NCI-H2227 treated with DMSO at 0.1 percent for 48 hours (cell line): Measurements from ENCODE around the gene RXRG.

ENCODE experiments used
- DNase-seq: peaks from one replicate; lab custom pipeline; 2025; lab: John Stamatoyannopoulos, UW

The RXRG gene

DNA sequence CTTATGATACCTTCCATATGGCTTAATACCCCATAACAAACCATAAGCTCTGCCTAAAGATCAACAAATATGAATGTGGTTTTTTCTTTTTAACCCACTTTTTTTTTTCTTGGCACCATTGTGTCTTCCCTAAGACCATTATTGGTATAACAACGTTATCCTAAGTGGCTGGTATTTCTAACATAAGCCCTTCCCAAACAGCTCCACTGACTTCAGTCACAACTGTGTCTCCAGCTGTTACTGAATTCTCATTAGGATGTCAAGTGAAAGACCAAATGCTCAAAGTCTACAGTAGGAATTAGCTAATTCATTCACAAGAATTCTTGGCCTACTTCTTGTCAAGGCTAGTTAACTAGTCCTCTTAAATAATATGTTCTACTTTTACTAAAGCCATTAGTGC is 4.2 kb upstream of the RXRG start:
- DNase-seq, result no peak

DNA sequence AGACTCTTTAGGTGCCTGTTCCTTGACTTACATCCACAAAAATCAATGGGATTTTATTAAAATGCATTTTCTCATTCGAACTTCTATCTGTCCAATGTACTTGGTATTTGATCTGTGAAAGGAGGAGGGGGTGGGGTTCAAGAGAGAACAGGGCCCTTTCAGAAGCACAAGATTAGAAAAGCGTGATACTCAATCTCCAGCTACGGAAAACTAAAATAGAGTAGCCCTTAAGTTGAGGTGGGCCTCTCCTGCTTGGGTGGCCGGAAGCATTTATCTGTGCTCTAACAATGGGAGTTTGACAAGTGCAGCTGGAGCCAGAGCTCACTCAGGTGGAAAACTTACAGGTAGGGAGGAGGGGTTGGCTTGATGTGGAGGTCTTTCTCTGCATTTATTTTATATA is 462 bp upstream of the RXRG start:
- no peak for DNase-seq

DNA sequence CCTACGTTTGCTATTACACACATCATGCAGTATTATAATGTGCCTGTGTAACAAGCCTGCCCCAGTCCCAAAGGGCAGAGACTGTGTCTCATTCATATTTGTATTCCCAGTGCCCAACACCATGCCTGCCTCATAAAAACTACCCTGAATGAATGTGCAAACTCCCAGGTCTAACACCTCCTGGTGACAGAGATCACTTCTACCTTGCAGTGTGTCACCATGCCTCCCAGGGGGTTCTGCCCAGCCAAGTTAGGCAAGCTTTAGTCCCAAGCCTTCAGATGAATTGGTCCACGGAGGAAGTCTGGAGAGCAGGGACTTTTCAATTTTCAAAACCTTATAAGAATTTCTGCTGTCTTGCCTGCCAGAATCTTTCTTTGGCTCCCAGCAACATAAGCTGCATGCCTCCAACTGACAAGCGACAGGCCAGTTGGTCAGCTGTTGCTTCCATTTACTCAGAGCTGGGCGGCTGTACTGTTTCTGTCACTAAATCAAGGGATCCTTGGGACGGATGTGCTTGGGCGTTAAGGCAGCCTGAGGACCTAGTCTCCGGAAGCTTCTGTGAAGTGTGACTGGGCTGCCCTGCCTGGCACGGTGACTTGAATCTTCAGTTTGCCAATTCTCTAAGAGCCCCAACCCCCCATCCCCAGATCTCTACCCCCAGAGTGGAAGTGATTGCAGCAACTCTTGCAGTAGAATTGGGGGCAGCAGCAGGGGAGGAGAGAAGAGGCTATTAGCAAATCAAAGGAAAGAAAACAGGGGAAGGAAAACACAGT is 1.2 kb downstream of the RXRG start:
- DNase-seq, result no peak

DNA sequence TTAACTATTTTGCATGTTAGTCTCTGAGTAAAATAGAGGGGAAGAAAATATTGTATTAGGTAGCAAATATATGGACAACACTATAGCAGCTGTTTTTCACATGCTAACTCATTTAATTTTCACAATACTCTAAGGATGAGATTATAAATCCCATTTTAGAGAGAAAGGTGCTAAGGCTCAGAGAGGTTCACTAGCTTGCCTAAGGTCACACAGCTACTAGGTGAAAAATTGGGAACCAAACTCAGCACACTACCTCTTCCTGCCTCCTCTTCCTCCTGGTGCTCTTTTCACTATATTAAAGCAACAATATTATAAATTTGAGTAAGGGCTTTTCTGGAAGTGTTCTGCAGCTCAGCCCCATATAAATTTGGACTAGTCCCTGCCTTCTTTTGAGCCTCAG is 2.3 kb downstream of the RXRG start:
- DNase-seq, result no peak

DNA sequence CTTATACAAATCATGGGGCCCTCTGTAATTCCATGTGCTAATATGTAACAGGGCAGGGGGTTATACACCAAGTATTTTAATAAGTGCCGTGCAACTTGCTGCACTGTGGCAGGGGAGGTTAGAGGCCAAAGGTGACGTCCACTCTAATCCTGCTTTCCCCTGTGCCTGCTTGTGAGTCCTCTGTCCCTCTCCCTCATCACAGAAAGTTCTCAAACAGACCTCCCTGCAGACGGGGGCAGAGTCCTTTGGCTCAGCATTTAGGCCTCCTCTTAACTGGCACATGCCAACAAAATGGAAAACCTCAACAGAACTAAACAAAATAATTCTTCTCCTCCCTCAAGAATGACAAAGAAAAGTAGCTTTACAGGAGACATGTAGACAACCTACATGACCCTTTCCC is 2.9 kb downstream of the RXRG start:
- DNase-seq, result no peak

DNA sequence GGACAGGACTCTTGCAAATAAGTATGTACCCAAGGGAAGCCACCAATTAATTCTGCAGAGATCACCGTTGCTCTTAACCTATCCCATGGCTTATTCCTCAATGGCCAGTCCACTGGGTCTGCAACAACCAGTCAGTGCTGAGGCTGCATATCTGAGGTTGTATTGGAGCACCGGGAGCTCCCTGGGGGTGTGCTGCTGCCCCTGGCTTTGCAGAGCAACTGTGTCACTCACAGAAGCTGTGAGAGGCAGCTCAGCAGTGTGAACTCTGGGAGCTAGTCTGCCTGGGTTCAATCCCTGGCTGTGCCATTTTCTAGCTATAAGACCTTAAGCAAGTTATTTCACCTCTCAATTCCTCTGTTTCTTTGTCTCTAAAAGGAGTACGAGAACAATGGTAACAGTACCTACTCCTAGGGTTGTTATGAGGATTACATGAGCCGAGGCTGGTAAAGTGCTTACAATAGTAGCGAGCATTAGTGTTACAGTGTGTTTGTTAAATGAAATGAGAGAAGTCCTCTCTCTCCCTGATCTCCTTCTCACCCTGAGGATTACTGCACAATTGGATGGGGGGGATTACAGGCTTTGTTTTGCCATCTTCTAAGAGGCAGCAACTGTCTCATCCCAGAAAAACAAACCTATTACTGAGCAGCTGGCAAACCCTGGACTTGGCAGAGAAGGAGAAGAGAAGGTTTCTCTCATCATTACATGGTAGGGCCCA is 3.6 kb downstream of the RXRG start:
- no peak for DNase-seq

DNA sequence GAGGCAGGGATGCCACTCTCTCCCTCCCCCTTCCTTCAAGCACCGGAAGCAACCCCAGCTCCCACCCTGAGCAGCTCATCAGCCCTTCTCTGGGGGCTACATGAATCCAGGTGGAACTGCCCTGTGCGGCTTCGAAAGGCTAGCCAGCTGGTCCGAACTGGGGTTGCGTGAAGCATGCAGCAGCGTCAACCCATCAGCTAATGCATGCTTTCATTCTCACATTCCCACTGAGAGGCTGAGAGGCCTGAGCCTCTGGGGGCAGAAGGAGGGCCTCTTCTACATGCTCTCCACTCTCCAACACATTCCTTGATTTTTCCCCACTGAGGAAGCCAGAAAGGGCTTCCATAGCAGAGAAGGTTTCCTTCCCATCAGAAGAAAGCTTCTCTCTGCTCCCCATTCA is 5.6 kb downstream of the RXRG start:
- no peak for DNase-seq

DNA sequence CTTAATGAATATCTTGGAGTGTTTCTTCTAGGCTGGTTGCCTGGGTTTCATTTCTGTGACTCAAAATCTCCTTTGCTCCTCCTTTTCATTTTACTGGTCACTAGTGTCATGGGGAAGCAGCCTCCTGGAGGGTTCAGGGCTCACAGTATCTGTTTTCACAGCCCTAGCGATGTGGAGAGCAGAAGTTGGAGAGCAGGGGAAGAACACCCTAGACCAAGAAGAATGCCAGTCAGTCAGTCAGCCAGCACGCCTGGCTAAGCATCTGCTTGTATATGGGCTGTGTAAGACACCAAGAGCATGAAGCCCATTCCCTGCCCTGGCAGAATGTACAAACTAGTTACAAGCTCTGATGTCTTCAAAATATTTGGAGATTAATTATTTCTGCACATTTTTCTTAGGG is 7.9 kb downstream of the RXRG start:
- no peak for DNase-seq

DNA sequence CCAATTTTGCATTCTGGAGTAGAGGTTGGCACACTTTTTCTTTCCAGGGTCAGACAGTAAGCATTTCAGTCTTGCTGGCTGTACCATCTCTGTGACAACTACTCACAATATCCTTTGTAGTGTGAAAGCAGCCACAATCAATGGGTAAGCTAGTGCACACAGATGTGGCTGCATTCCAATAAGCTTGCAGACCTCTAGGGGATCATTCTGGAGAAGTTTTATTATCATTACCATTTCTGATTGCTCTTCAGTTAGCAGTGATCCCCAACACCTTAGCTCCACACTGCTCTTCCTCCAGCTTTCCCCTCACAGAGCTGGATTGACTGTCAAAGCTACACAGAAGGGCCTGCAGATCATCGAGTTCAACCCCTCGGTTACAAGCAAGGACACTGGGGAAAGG is 9.1 kb downstream of the RXRG start:
- DNase-seq, result no peak

DNA sequence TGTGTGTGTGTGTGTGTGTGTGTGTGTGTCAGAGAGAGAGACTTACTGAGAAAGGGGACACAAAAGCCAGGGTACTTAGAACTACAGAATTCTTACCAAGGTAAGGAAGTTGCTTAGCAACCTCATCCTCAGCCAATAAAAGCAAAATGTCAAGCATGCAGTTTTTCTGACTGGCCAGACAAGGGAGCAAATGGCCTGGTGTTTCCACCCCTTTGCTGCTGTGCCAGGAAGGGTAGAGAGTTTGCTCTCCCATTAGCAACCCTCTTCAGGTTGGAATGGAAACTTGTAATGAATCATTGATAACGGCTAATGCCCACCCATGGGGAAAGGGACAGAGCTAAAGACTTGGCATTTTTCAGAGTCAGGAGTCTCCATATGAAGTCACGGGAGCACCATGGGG is 10.6 kb downstream of the RXRG start:
- no peak for DNase-seq

DNA sequence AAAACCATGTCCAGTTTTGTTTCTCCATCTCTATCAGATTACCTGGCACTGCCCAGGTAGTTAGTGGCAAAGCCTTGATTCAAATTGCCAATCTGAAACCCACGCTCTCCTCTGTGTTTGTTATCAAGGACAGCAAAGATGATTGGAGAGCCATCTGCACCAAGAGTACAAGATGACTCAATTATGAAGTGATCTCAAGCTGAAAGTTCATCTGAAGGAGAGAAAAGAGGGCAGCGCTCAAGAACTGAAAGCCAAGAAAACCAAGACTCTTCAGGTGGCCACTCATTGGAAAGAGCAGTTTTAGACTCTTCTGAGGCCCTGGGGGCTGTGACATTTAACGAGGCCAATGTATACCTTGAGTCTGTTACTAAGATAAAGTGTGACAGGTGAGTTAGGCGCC is 13.8 kb downstream of the RXRG start:
- DNase-seq, result no peak

DNA sequence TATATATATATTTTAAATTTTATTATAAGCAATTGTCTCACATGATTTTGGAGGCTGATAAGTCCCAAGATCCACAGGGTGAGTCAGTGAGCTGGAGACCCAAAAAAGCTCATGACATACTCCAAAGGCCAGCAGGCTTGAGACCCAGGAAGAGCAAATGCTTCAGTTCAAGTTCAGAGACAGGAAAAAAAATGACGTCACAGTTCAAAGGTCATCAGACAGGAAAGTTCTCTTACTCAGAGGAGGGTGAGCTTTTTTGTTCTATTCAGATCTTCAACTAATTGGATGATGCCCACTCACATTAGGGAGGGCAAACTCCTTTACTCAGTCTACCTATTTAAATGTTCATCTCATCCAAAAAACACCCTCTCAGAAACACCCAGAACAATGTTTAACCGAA is 18.2 kb downstream of the RXRG start:
- DNase-seq, result no peak

DNA sequence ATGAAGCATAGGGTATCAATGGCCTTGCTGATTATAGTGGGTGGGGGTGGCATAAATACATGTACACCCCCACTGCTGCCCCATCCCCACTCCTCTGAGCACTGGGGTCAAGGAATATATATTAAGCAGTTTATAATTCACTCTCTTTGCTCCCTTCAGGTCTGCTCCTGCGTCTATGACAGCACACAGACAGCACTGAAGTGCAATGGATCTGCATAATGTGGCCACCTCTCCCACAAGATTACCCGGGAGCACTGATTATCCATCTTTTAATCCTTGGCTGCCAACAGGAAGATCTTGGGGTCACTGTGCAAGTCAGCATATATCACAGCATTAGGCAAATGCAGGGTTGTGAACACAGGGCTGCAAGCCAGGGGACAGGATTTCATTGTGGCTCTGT is 19.3 kb downstream of the RXRG start:
- no peak for DNase-seq

DNA sequence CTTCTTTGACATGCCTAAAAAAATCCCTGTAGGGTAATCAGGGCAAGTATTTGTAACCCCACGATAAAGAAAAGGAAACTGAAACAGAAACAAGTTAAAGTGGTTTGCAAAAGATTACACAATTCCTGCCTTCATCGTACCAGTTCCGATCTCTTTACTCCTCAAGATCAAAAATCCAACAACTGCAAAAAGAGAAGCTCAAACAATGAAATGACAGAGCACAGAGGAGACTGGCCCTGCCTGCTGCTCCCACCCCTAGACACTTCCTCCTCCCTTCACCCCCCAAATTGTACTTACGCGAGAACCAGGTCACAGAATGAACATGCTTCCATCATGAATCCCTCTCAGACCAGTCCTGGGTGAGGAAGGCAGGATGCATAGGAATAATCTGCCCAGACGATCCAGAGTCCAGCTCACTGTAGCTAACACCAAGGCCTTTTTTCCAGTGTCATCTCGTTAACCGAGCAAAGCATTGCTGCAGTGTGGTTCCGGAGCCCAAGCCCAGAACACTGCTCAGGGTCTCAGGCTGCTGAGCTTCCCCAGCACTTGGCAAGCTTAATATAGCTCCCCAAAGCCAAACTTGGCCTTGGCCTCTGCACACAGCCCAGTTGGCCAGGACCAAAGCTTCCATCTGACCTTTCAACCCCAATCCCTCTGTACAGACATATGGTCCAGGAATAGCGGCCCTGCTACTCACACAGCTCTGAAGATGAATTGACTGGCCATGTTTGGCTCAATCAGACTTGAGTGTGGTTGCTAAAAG is 20.3 kb downstream of the RXRG start:
- no peak for DNase-seq

DNA sequence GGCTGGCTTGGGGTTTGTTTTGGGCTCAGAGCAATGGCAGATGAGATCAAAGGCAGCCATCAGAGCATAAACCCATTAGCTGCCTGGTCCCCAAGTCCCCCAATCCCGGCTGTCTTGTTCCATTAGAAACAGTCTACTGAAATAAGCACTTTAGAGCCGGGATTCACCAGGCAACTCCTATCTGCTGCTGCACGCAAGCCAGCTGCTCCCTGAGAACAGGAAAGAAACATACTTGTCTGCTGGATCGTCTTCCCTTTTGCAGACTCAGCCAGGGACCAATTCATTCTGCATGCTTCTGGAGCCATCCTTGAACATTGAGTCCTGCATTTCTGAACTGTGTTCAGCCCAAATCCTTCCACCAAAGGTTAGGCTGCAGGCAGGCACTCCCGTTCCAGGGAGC is 21.8 kb downstream of the RXRG start:
- no peak for DNase-seq

DNA sequence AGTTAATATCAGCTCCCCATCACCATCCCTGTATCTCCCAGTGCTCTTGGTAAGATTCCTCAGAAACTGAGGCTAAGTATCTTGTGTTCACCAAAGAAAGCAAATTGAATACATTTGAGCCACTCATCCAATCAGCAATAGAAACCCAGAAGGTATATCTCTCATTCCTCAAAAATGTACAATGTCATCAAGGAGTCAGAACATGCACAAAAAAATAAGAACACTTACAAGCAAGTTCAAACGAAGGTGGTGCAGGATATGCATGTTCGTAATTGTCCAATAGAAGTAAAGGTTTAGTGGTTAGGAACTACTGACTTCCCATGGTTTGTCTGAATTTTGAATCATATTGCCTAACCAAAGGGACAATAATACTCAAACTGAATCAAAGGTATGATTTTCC is 24.3 kb downstream of the RXRG start:
- DNase-seq, result no peak

DNA sequence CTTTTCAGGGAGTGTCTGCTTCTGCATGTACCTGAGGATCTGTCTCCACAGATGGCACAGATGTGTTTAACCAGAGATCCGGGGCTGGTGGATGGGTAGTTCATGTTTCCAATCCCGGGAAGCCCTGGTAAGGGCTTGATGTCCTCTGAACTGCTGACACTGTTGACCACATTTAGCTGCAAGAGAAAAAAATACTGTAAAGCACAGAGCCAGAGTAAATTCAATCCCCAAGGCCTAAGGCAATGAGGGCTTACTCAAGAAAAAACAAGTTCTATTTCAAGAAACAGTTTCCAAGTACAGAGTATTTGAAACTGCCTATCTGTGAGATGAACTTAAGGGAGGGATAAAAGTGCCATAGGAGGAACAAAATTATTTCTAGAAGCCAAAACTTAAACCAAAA is 25.1 kb downstream of the RXRG start:
- DNase-seq, result no peak

DNA sequence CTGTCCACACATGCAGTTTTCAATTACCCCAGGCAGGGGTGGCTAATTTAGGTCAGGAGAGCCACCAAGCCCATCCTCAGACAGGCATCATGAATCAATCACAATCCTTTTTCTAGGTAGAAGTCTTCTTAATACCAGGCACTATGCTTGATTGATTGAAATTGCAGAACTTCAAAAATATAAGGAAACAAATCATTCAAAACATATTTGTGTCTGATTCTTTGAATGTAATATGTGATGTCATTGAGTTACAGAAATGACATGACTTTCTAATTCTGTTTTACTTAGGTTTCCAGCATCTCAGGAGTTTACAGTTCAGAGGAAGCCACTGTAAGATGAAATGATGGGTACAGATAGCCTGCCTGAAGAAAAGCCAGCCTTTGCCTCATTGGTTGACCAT is 26.7 kb downstream of the RXRG start:
- no peak for DNase-seq

DNA sequence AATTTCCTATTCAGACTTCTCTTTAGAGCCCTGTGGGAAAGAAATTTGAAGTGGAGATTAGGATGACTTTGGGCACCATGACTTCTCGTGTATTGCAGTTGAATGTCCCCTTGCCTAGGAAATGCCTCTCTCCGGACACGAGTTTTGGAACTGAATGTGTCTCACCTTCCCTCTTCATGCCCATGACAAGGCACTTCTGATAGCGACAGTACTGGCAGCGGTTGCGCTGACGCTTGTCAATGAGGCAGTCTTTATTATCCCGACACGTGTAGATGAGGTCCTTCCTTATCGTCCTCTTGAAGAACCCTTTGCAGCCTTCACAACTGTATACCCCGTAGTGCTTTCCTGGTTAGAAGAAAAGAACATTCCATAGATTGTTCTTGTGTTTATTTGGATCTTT is 28.1 kb downstream of the RXRG start:
- DNase-seq, result no peak

DNA sequence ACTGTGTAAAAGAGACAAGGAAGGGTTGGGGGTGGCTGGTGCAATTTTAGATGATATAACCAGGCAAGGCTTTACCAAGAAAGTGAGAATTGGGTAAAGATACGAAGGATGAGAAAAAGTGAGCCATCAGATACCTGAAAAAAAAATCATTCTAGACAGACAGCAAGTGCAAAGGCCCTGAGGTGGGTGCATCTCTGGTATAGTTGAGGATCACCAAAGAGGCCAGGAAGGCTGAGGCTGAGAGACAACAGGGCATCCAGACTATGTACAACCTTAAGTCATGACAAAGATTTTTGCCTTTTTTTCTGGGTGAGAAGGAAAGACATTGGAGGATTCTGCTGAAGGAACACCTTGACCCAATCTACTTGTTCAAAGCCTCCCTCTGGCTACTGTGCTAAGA is 29.9 kb downstream of the RXRG start:
- DNase-seq, result no peak

DNA sequence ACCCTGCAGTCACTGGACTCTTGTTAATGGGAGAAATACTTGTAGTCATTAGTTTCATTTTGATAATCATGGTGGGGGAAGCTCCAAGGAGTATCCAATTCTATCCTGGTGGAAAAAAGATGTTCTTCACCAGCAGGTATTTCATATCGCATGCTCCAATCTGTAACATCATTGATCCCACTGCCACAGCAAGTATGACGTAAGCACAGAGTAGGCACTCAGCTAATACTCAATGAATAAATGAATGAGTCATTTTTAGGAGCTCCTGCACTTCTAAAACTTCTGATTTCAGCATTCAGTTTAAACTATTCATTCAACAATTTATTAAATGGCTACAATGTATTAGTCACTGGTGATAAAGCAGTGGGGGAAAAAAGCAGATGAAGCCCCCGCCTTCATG is 30.3 kb downstream of the RXRG start:
- no peak for DNase-seq

DNA sequence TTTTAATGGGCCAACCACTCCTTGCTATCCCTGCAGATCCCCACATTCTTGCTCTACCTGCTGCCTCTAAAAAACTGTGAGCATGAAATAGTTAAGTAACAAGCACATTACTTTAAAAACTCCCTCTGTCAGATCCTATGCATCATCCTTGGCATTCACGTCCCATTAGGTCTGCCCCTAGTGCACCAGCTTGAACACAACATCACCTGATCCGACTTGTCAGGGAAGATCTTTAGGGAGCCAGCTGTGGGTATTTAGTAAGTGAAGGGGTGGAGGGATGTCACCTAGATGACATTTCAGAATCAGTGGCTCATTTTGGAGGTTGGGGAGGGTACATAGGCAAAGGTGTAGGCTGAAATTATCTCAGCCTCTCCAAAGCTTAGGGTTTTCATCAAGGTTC is 33.5 kb downstream of the RXRG start:
- no peak for DNase-seq

DNA sequence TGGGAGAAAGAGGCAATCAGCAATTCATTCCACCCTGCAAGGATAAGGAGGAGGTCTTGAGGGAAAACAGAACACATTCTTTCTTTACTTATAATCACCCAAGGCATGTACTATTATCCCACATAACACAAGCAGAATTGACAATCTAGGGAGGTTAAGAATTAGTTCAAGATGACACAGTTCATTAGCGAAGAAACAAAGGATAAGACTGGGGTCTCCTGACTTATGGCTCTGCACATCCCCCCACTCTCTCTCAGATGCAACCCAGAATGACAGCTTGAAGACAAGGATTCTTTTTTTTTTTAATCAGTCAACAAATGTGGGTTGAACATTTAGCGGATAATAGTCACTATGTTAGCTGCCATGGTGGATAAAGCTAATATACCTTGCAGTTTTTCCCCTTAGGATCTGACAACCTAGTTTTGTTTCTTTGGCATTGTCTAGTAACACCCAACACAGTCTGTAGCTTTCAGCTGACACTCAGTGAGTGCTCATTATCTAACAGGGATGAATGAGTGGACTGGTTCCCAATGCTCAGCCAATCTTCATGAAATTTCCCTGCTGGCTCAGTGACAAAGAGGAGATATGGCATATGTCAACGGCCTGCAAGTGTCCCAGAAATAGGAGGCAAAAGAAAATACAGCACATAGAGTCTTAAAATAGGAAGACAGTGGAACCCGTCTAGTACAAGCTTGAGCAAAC is 35.1 kb downstream of the RXRG start:
- no peak for DNase-seq
